ENCODE data around the gene SH3RF2. TPM values are rescaled to one million over a fixed set of nuclear protein-coding genes. Genes with fewer than 3 reads are reported as not detected.

SH3RF2 gene
- polyA plus RNA-seq, 3 donors, result not detected

DNA sequence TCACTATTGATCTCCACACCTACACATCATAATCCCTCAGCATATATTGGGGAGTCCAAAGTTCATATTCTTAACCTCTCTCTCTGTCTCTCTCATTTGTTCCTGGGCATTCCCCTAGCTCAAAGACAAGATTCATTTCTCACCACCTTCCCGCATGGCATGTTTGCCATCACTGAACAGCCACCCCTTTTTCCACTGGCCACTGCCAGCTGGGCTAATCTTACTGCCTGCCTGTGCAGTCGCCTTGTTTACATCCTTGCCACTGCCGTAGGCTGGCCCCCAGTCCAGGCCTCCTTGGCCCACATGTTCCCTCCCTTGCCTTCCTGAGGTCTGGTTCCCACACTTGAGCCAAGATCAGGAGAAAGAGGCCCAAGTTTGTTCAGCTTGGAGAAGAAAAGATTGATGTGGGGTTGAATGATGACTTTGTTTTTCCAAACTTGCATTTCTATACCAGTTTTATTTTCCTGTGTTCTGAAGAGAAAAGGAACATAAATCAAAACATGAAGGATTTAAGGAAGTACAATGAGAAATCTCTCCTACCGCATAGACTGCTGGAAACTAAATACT lies 88.8 kb downstream of the SH3RF2 start:
- H3K27me3 Mint-ChIP-seq (ENCODE audit: low read depth in 3 of 3), result peaks cover 0 to 3% (median 0%) of the 10 kb centered on the region in 3 donors
- Histone ChIP-seq H4K20me1 (ENCODE audit: insufficient read depth, low read length) (no peaks in the 10 kb centered on the region), H3K9me3 (replicated peaks in 1 of 2; ENCODE audit: control insufficient read depth in 1 of 2, insufficient read depth in 1 of 2, low read length in 2 of 2) (no peaks in the 10 kb centered on the region), H3K36me3 (replicated peaks in 1 of 2; ENCODE audit: control insufficient read depth in 1 of 2, insufficient read depth in 2 of 2, low read length in 2 of 2) (no peaks in the 10 kb centered on the region), H3K9ac (ENCODE audit: insufficient read depth, low read length, poor library complexity, severe bottlenecking) (no peak overlapping the region), H3K4me1 (ENCODE audit: control insufficient read depth in 1 of 2, insufficient read depth in 2 of 2, low read length in 2 of 2) (peaks cover 0 to 4% of the 10 kb centered on the region in 2 donors), H3K27ac (ENCODE audit: low read depth in 1 of 2, low read length in 2 of 2) (no peak overlapping the region), H3K79me2 (ENCODE audit: insufficient read depth, low read length) (no peaks in the 10 kb centered on the region), H3K4me2 (replicated peaks; ENCODE audit: extremely low read depth, low read length, poor library complexity, severe bottlenecking) (no peak overlapping the region), H3K27me3 (ENCODE audit: control insufficient read depth in 2 of 2, insufficient read depth in 2 of 2, low read length in 2 of 2) (no peaks in the 10 kb centered on the region), H2AFZ (ENCODE audit: insufficient read depth, low read depth, low read length, poor library complexity, severe bottlenecking) (no peak overlapping the region), H3K4me3 (replicated peaks in 1 of 3; ENCODE audit: low read depth in 2 of 3, low read length in 3 of 3) (no peak overlapping the region)
- H3K4me1 Mint-ChIP-seq, result peaks cover 15% of the 10 kb centered on the region
- no peak overlapping the region for H3K4me3 Mint-ChIP-seq
- no peak for DNase-seq
- intact Hi-C loops (cut with micrococcal nuclease), result no loop called here
- no peak for TF ChIP-seq CTCF (IDR thresholded peaks at IDR 0.05)
- H3K27ac Mint-ChIP-seq, result peak overlapping the region in 1 of 7 donors; percentile 9
- H3K36me3 Mint-ChIP-seq, result no peaks in the 10 kb centered on the region
- no peaks in the 10 kb centered on the region for H3K9me3 Mint-ChIP-seq
- 50% methylated on average over 2 of the region's 4 CpGs for WGBS (ENCODE audit: insufficient coverage)

- intact Hi-C loops (cut with micrococcal nuclease), result no loop called here
- Mint-ChIP-seq H3K4me1 (peaks cover 15% of the 10 kb centered on the region), H3K4me3 (no peak overlapping the region), H3K9me3 (no peaks in the 10 kb centered on the region), H3K27me3 (ENCODE audit: low read depth in 3 of 3) (peaks cover 0 to 3% (median 0%) of the 10 kb centered on the region in 3 donors), H3K36me3 (no peaks in the 10 kb centered on the region), H3K27ac (no peak overlapping the region)
- Histone ChIP-seq H2AFZ (ENCODE audit: insufficient read depth, low read depth, low read length, poor library complexity, severe bottlenecking) (no peak overlapping the region), H3K4me1 (ENCODE audit: control insufficient read depth in 1 of 2, insufficient read depth in 2 of 2, low read length in 2 of 2) (peaks cover 0 to 4% of the 10 kb centered on the region in 2 donors), H3K36me3 (replicated peaks in 1 of 2; ENCODE audit: control insufficient read depth in 1 of 2, insufficient read depth in 2 of 2, low read length in 2 of 2) (no peaks in the 10 kb centered on the region), H3K9me3 (replicated peaks in 1 of 2; ENCODE audit: control insufficient read depth in 1 of 2, insufficient read depth in 1 of 2, low read length in 2 of 2) (no peaks in the 10 kb centered on the region), H3K27me3 (ENCODE audit: control insufficient read depth in 2 of 2, insufficient read depth in 2 of 2, low read length in 2 of 2) (no peaks in the 10 kb centered on the region), H3K79me2 (ENCODE audit: insufficient read depth, low read length) (no peaks in the 10 kb centered on the region), H3K9ac (ENCODE audit: insufficient read depth, low read length, poor library complexity, severe bottlenecking) (no peak overlapping the region), H3K27ac (ENCODE audit: low read depth in 1 of 2, low read length in 2 of 2) (no peak overlapping the region), H3K4me3 (replicated peaks in 1 of 3; ENCODE audit: low read depth in 2 of 3, low read length in 3 of 3) (no peak overlapping the region), H3K4me2 (replicated peaks; ENCODE audit: extremely low read depth, low read length, poor library complexity, severe bottlenecking) (no peak overlapping the region), H4K20me1 (ENCODE audit: insufficient read depth, low read length) (no peaks in the 10 kb centered on the region)
- no peak for TF ChIP-seq CTCF (IDR thresholded peaks at IDR 0.05)
- DNase-seq, result no peak
- WGBS (ENCODE audit: insufficient coverage), result no CpG with 5 or more reads among the region's 1 CpG
These were observed 89.3 kb downstream of the SH3RF2 start for GRCh38 chr5:146025681-146026080.

All from CD14-positive monocyte (primary cell).